ENCODE results near the gene HBA1. TPM values are rescaled to one million over a fixed set of nuclear protein-coding genes. Genes with fewer than 3 reads are reported as not detected.
A peak's percentile ranks its signal among the peaks of the same experiment; 100 is the strongest.
"Not testable (repeated sequence)": the region's sequence is repeated elsewhere in the genome, so short reads cannot be mapped to it uniquely, and the experiment has no call there.

The HBA1 gene
- not detected in 2 replicates for total RNA-seq

- H3K27ac Mint-ChIP-seq; H3K9me3 Mint-ChIP-seq; DNase-seq (ENCODE audit: low spot score); H3K36me3 Mint-ChIP-seq (ENCODE audit: low read depth); H3K4me1 Mint-ChIP-seq (ENCODE audit: low read depth); intact Hi-C loops (cut with micrococcal nuclease): not testable (repeated sequence)
- Mint-ChIP-seq H3K4me3 (peak within 1 kb of the TSS; percentile 30), H3K27me3 (ENCODE audit: insufficient read depth) (peaks cover 50% of the 10 kb centered on the region)
These were observed at the start of gene HBA1 for GRCh38 chr16:176477-177382. HBA1 (plus strand) TSS chr16:176680; CDS start chr16:176717, 37 bp downstream.

- Mint-ChIP-seq H3K27me3 (ENCODE audit: insufficient read depth) (no peaks in the 10 kb centered on the region), H3K4me1 (ENCODE audit: low read depth) (peaks cover 18% of the 10 kb centered on the region), H3K27ac (no peak overlapping the region), H3K36me3 (ENCODE audit: low read depth) (peaks cover 6% of the 10 kb centered on the region), H3K4me3 (no peak overlapping the region), H3K9me3 (no peaks in the 10 kb centered on the region)
- no peak for DNase-seq (ENCODE audit: low spot score)
- intact Hi-C loops (cut with micrococcal nuclease) = no loop called here
These were observed 47.4 kb upstream of the HBA1 start for GRCh38 chr16:129075-129474.

GRCh38 chr16:130533-131173, 45.8 kb upstream of the HBA1 start:
- Mint-ChIP-seq H3K4me1 (ENCODE audit: low read depth) (peaks cover 21% of the 10 kb centered on the region), H3K27me3 (ENCODE audit: insufficient read depth) (no peaks in the 10 kb centered on the region), H3K4me3 (no peak overlapping the region), H3K9me3 (no peaks in the 10 kb centered on the region), H3K27ac (no peak overlapping the region), H3K36me3 (ENCODE audit: low read depth) (peaks cover 6% of the 10 kb centered on the region)
- intact Hi-C loops (cut with micrococcal nuclease) = no loop called here
- no peak for DNase-seq (ENCODE audit: low spot score)

GRCh38 chr16:132120-132519, 44.4 kb upstream of the HBA1 start:
- DNase-seq (ENCODE audit: low spot score) = no peak
- Mint-ChIP-seq H3K27ac (no peak overlapping the region), H3K36me3 (ENCODE audit: low read depth) (peaks cover 10% of the 10 kb centered on the region), H3K4me3 (no peak overlapping the region), H3K9me3 (no peaks in the 10 kb centered on the region), H3K27me3 (ENCODE audit: insufficient read depth) (no peaks in the 10 kb centered on the region), H3K4me1 (ENCODE audit: low read depth) (peaks cover 26% of the 10 kb centered on the region)
- intact Hi-C loops (cut with micrococcal nuclease) = no loop called here

- H3K27me3 Mint-ChIP-seq (ENCODE audit: insufficient read depth) = no peaks in the 10 kb centered on the region
- H3K4me3 Mint-ChIP-seq = no peak overlapping the region
- H3K27ac Mint-ChIP-seq = no peak overlapping the region
- H3K9me3 Mint-ChIP-seq = no peaks in the 10 kb centered on the region
- intact Hi-C loops (cut with micrococcal nuclease) = no loop called here
- H3K36me3 Mint-ChIP-seq (ENCODE audit: low read depth) = peaks cover 10% of the 10 kb centered on the region
- no peak for DNase-seq (ENCODE audit: low spot score)
- H3K4me1 Mint-ChIP-seq (ENCODE audit: low read depth) = peaks cover 26% of the 10 kb centered on the region
These were observed 42.8 kb upstream of the HBA1 start for GRCh38 chr16:133716-134115.

- Mint-ChIP-seq H3K4me1 (ENCODE audit: low read depth) (peaks cover 15% of the 10 kb centered on the region), H3K4me3 (peak overlapping the region; percentile 86), H3K27ac (no peak overlapping the region), H3K9me3 (no peaks in the 10 kb centered on the region), H3K36me3 (ENCODE audit: low read depth) (peaks cover 4% of the 10 kb centered on the region), H3K27me3 (ENCODE audit: insufficient read depth) (peaks cover 2% of the 10 kb centered on the region)
- intact Hi-C loops (cut with micrococcal nuclease) = loop anchor here (1.0 kb wide), 4 partner anchors 43 to 214 kb away; partner anchors contain the start of genes AXIN1, LUC7L, POLR3K and SNRNP25
- DNase-seq (ENCODE audit: low spot score) = peak; percentile 27
These were observed 38.4 kb upstream of the HBA1 start for GRCh38 chr16:138049-138417.

- no peak overlapping the region for H3K27ac Mint-ChIP-seq
These were observed 36.2 kb upstream of the HBA1 start for GRCh38 chr16:140175-140857.

GRCh38 chr16:142405-142967, 34.0 kb upstream of the HBA1 start:
- Mint-ChIP-seq H3K4me3 (no peak overlapping the region), H3K36me3 (ENCODE audit: low read depth) (no peaks in the 10 kb centered on the region), H3K9me3 (no peaks in the 10 kb centered on the region), H3K27ac (no peak overlapping the region), H3K4me1 (ENCODE audit: low read depth) (no peaks in the 10 kb centered on the region), H3K27me3 (ENCODE audit: insufficient read depth) (peaks cover 13% of the 10 kb centered on the region)
- intact Hi-C loops (cut with micrococcal nuclease) = no loop called here
- DNase-seq (ENCODE audit: low spot score) = no peak

More at GRCh38 chr16:140175-140857, 36.2 kb upstream of the HBA1 start:
- peaks cover 4% of the 10 kb centered on the region for H3K4me1 Mint-ChIP-seq (ENCODE audit: low read depth)
- DNase-seq (ENCODE audit: low spot score) = no peak
- no peaks in the 10 kb centered on the region for H3K9me3 Mint-ChIP-seq
- peaks cover 9% of the 10 kb centered on the region for H3K27me3 Mint-ChIP-seq (ENCODE audit: insufficient read depth)
- peak overlapping the region; percentile 77 for H3K4me3 Mint-ChIP-seq
- H3K36me3 Mint-ChIP-seq (ENCODE audit: low read depth) = peaks cover 4% of the 10 kb centered on the region
- intact Hi-C loops (cut with micrococcal nuclease) = loop anchor here (2.0 kb wide), 1 partner anchor 14 kb away; no protein-coding TSS in a partner anchor

- Mint-ChIP-seq H3K9me3 (no peaks in the 10 kb centered on the region), H3K4me3 (no peak overlapping the region), H3K36me3 (ENCODE audit: low read depth) (no peaks in the 10 kb centered on the region), H3K27me3 (ENCODE audit: insufficient read depth) (peaks cover 13% of the 10 kb centered on the region), H3K4me1 (ENCODE audit: low read depth) (no peaks in the 10 kb centered on the region), H3K27ac (no peak overlapping the region)
- DNase-seq (ENCODE audit: low spot score) = no peak
- intact Hi-C loops (cut with micrococcal nuclease) = no loop called here
These were observed 33.4 kb upstream of the HBA1 start for GRCh38 chr16:143047-143446.

GRCh38 chr16:143456-143855, 33.0 kb upstream of the HBA1 start:
- H3K27me3 Mint-ChIP-seq (ENCODE audit: insufficient read depth) = peaks cover 13% of the 10 kb centered on the region
- H3K4me1 Mint-ChIP-seq (ENCODE audit: low read depth) = no peaks in the 10 kb centered on the region
- intact Hi-C loops (cut with micrococcal nuclease) = no loop called here
- no peaks in the 10 kb centered on the region for H3K9me3 Mint-ChIP-seq
- H3K4me3 Mint-ChIP-seq = no peak overlapping the region
- no peak for DNase-seq (ENCODE audit: low spot score)
- H3K27ac Mint-ChIP-seq = no peak overlapping the region
- H3K36me3 Mint-ChIP-seq (ENCODE audit: low read depth) = no peaks in the 10 kb centered on the region

- Mint-ChIP-seq H3K4me3 (no peak overlapping the region), H3K27me3 (ENCODE audit: insufficient read depth) (peaks cover 21% of the 10 kb centered on the region), H3K27ac (no peak overlapping the region), H3K36me3 (ENCODE audit: low read depth) (no peaks in the 10 kb centered on the region), H3K4me1 (ENCODE audit: low read depth) (no peaks in the 10 kb centered on the region), H3K9me3 (no peaks in the 10 kb centered on the region)
- intact Hi-C loops (cut with micrococcal nuclease) = no loop called here
- no peak for DNase-seq (ENCODE audit: low spot score)
These were observed 31.7 kb upstream of the HBA1 start for GRCh38 chr16:144797-145252.

GRCh38 chr16:146646-147045, 29.8 kb upstream of the HBA1 start:
- no peak overlapping the region for H3K4me3 Mint-ChIP-seq
- intact Hi-C loops (cut with micrococcal nuclease) = no loop called here
- no peak overlapping the region for H3K27ac Mint-ChIP-seq
- no peaks in the 10 kb centered on the region for H3K9me3 Mint-ChIP-seq
- DNase-seq (ENCODE audit: low spot score) = no peak
- no peaks in the 10 kb centered on the region for H3K4me1 Mint-ChIP-seq (ENCODE audit: low read depth)
- peaks cover 29% of the 10 kb centered on the region for H3K27me3 Mint-ChIP-seq (ENCODE audit: insufficient read depth)
- H3K36me3 Mint-ChIP-seq (ENCODE audit: low read depth) = no peaks in the 10 kb centered on the region

Data from activated T-helper 1 cell treated with anti-CD3 and anti-CD28 coated beads, Interleukin-12 subunit alpha, Interleukin-12 subunit beta, Interleukin-2, Interleukin-4 antibody, amounts not matched to agents 30 ng/mL and 10 ng/mL and 1 ng/mL, durations not matched to agents 14 hours and 24 hours and 36 hours (primary cell).